LHCN-M2 (cell line): ENCODE measurements around the gene NCK2. TPM values are rescaled to one million over a fixed set of nuclear protein-coding genes. Genes with fewer than 3 reads are reported as not detected.
A peak's percentile ranks its signal among the peaks of the same experiment; 100 is the strongest.
"Not testable (repeated sequence)": the region's sequence is repeated elsewhere in the genome, so short reads cannot be mapped to it uniquely, and the experiment has no call there.

ENCODE experiments used
- DNase-seq: peaks from one replicate; pipeline ENCODE4 v3.0.0-alpha.2; 2012; ENCODE audit warnings: low read depth
- total RNA-seq: library from RNA; depleted of rRNA; stranded (reverse); fragments of >200 nt; gene quantifications from 2 replicates; pipeline ENCODE4 v1.2.3, GENCODE V29; 2014

Gene NCK2
- total RNA-seq, 1 experiment from 2014 or later = 25.0 TPM

GRCh38 chr2:105888625-105889024 lies 143.9 kb downstream of the NCK2 start:
- DNase-seq = peak; percentile 34

DNA sequence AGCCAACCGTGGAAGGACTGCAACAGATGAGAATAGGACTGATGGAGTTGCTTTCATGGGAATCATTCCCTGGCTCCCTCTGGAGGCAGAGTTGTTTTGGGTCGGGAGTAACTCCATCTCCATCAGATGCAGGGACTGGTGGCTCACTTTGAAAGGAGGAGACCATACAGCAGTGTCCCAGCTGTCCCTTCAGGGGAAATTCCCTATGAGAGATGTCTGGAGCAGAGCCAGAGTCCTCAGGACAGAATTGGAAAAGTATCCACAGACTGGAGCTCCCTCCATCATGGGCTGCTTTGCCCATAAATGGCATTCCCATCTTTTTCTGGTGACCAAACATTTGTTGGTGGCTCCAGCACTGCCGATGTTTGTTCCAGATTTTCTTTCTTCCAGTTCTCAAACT lies 144.3 kb downstream of the NCK2 start:
- DNase-seq = no peak

DNA sequence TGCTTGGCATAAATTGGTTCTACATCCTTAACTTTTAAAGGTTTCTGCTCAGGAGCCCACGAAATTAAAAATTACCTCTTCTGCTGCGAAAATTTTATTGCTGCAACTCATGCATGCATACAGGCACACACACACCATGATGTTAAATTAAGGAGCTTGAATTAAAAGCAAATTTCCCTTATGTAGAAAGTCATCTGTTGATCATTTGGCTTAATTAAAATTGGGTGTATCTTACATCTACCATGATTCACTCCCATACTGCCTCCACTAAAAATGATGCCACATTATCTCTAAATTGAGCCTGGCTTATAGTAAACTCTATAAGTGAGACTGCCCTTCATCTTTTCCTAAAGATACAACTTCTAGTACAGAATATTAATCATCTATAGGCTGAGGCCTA lies 145.4 kb downstream of the NCK2 start:
- no peak for DNase-seq

DNA sequence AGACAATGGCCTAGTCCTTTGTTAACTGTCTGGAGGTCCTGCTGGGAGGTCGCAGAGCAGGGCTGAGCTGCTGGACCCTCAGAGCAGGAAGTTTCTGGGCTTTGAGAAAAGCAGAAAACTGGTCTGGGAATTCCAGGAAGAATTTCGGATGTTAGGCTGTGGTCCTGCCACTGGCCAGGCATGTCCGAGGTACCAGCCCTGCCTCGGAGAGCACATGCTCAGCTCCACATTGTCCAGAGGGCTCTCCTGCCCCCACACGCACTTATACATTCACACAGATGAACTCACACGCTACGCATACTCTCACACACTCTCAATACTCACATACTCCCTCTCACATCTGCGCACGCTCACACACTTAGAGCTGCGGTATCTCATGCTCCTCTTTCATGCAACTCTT lies 146.1 kb downstream of the NCK2 start:
- DNase-seq = no peak

DNA sequence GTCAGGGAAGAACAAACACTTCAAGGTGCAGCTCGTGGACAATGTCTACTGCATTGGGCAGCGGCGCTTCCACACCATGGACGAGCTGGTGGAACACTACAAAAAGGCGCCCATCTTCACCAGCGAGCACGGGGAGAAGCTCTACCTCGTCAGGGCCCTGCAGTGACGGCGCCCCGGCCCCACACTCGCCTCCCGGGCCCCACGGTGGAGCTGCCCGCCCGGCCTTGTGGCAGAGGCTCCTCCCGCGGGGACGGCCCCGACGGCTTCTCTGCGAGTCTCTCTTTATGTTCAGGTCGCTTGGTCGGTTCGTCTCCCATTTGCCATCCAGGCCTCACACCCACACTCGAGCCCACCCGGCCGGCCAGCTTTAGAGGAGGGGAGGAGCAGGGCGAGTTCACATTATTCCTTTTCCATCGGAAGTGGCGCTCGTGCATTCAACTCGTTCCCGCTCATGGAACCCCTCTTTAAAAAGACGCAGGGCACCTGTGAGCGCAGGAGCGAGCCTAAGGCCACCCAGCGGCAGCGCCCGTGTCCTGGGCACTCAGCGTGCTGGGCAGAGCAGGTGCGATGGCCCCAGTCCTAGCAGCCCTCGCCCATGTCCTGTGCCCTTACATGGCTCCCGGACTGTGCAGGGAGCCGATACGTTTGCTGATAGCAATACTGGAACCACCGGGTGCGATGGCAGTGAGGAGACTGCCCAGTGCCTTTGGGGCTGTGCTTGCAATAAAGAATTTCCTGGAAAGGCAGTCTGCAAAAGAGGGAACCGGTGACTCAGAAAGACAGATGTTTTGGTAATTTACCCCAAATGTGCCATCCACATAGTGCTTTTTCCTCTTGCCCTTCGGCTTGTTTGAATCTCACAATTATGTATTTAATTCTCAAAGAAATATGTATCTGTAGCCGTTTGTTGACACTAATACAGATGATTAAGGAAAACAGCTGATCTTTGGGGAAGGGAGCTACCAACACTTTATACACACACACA lies 148.6 kb downstream of the NCK2 start:
- no peak for DNase-seq

DNA sequence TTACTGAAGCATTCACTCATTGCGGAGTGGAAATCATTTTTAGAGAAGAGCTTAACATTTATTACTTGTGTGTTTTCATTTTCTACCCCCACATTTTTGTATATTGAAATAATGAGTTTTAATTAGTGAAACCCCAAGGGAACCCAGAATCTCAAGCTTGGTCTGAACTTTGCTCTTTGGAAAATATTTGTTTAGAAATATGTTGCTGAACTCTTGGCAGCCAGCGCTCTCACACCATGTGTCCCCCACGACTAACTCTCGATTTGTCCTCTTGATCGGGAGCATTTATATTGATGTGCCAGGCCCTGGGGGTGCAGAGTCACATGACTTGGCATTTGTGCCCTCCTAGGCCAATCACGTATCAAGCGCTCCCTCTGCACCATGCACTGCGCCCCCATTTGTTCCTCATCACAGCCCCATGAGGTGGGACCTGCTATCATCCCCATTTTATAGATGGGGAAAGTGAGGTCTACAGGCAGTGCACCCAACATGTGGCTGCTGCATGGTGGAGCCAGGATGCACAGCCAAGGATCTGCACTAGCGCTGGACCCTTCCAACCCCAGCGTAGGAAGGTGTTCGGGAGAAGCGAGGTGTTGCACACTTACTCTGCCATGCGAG lies 149.7 kb downstream of the NCK2 start:
- no peak for DNase-seq

DNA sequence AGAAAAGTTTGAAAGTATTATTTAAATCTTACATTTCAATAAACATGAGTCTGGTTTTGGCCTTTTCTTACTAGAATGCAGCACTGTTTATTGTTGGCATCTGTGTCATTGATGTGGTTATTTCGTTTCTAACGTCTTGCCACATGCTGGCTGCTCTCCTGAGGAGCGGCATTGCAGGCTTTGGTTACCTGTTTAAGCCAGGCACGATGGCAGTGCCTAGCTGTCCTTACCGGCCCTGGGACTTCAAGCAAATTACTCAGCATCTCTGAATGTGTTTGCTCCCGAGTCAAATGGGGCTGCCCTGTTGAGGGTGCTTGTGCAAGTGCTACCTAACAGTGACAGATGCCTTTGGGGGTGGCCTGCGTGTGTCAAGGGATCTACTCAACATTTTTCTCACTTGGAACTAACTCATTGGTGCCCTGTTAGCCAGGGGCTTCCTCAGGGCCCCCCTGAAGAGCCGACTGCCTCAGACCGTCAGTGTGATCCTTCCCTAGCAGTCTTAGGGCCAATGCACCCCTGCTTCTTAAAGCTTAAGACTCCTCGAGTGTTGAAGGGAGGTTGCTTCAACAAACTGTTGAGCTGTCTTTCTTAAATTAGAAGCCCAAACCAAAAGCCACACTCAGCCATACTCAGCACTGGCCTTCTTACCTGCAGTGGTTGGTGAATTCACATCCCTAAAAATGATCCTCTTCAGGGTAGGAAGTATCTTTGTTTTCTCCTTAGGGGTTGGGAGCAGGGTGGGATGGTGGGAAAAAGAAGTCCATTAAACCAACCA lies 151.5 kb downstream of the NCK2 start:
- DNase-seq = no peak

DNA sequence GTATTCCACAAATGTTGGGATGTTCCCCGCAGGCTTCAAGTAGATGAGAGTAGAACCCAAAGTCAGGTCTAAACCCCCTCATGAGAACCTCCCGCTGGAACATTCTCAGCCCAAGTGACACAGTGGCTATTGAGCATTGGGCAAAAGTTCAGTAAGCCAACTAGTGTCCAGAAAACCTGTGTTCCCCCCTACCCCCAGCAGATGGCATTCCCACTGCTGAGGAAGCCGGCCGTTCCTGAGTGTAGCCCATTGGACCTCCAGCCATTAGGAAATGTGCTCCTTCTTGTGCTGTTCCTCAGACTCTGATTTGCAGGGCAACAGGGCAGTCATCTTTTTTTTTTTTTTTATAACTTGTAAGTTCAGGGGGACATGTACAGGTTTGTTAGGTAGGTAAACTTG lies 152.1 kb downstream of the NCK2 start:
- DNase-seq = no peak

DNA sequence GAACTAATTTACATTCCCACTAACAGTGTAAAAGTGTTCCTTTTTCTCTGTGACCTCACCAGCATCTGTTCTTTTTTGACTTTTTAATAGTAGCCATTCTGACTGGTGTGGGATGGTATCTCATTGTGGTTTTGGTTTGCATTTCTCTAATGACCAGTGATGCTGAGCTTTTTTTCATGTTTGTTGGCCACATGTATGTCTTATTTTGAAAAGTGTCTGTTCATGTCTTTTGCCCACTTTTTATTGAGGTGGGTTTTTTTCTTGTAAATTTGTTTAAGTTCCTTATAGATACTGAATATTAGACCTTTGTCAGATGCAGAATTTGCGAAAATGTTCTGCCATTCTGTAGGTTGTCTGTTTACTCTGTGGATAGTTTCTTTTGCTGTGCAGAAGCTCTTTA lies 153.0 kb downstream of the NCK2 start:
- not testable (repeated sequence) for DNase-seq

- no peak for DNase-seq
These were observed 158.5 kb downstream of the NCK2 start for GRCh38 chr2:105903051-105903674.

GRCh38 chr2:105904938-105905337 lies 160.2 kb downstream of the NCK2 start:
- DNase-seq = no peak

DNA sequence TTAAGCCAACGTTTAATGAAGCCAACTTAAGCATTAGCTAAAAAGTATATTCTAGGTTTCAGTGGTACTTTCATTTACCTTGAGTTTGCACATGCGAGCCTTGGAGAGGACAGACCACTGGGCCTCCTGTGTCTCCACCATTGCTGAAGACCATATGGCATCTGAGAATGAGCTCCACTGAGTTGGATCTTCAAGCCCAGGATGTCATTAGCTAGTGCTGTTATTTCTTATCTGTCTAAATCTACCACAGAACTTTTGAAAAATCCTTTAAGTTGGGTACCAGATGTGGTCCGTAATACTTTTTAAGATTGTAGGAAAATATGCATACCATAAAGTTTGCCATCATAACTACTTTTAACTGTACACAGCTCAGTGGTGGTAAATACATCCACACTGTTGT lies 161.8 kb downstream of the NCK2 start:
- no peak for DNase-seq

GRCh38 chr2:105907184-105907583 lies 162.5 kb downstream of the NCK2 start:
- DNase-seq = no peak

GRCh38 chr2:105909215-105909614 lies 164.5 kb downstream of the NCK2 start:
- no peak for DNase-seq

DNA sequence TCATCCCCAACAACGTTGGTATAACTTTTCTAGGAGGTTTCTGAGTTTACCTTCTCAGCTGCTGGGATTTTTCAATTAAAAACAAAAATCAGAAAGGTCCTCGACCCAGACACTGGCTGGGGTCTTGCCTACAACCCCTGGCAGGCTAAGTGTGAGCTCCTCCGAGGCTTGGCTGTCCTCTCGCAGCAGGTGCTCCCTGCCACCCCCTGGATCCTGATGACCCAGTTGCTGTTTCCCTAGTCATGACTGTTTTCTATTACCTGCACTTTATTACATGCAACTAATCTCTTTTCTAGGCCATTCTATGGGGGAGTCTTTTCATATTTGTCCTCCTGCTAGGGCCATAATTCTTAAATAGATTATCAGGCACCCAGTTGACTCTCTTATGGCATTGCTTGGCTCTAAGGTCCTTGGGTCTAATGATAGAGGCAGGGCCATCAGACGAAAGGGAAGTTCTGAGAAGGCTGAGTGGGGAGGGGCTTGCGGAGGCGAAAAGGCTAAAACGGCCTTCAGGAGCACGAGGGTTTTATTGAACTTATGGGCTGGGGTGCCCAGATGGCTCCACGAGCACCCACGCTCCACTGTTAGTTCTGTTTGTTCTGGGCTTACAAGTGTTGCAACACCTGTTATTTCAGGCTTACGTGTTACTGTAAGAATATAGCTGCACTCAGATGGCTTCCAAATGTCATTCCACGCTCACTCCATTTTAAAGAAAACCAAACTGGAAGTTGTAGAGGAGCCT lies 166.0 kb downstream of the NCK2 start:
- no peak for DNase-seq

- DNase-seq = no peak
These were observed 166.7 kb downstream of the NCK2 start for GRCh38 chr2:105911425-105911824.

GRCh38 chr2:105912081-105912480 lies 167.4 kb downstream of the NCK2 start:
- DNase-seq = no peak

GRCh38 chr2:105915005-105915558 lies 170.4 kb downstream of the NCK2 start:
- DNase-seq = no peak

- DNase-seq = no peak
These were observed 172.5 kb downstream of the NCK2 start for GRCh38 chr2:105917226-105917625.

GRCh38 chr2:105917688-105918087 lies 173.0 kb downstream of the NCK2 start:
- DNase-seq = no peak
